H1 (cell line): Measurements from ENCODE around the gene RBMS1. TPM values are rescaled to one million over a fixed set of nuclear protein-coding genes. Genes with fewer than 3 reads are reported as not detected.

Experiments used
- CTBP2 ChIP-seq: IDR thresholded peaks from 2 replicates; pipeline ENCODE4 v1.7.0; 2011; ENCODE audit warnings: borderline replicate concordance, mild to moderate bottlenecking, moderate library complexity, mixed read lengths, low read length; ENCODE audit not compliant: insufficient read depth, insufficient read length
- RFX5 ChIP-seq: IDR thresholded peaks from 2 replicates; pipeline ENCODE4 v1.6.1; 2011; ENCODE audit warnings: low read depth, low read length, improper control_type of control experiment, borderline replicate concordance
- SP4 ChIP-seq: IDR thresholded peaks from 2 replicates; pipeline ENCODE4 v1.6.1; 2012; ENCODE audit warnings: low read length, inconsistent platforms
- SUZ12 ChIP-seq: fragments of 200-600 bp; sonication (generic); IDR thresholded peaks from 2 replicates; pipeline ENCODE4 v1.6.1; 2012; ENCODE audit warnings: mild to moderate bottlenecking, inconsistent platforms, low read length, moderate library complexity, mixed read lengths
- TBP ChIP-seq: IDR thresholded peaks from 2 replicates; pipeline ENCODE4 v1.6.1; 2011; ENCODE audit warnings: low read depth, low read length, improper control_type of control experiment
- polyA plus RNA-seq, 7 experiments: library from polyadenylated mRNA; depleted of rRNA in 3 of 7; stranded (reverse) in 5 of 7; unstranded in 2 of 7; fragments of >200 nt in 5 of 7; fragments of 200-250 nt in 2 of 7; gene quantifications; 1 replicate in 5 of 7; 2 replicates in 1 of 7; 4 replicates in 1 of 7; pipeline versions ENCODE4 v1.2.1 to v1.2.3, GENCODE V29; 2011 to 2013; ENCODE audit warnings: missing spikeins in 2 of 7, mixed read lengths in 2 of 7
- total RNA-seq: library from RNA; stranded (reverse); fragmentation: NEBNext Ultra II Directional; extraction: Animal tissue kit (Norgen Biotek cat#: 25700); gene quantifications from 2 replicates; pipeline ENCODE4 v1.2.1, GENCODE V29; 2021

Gene RBMS1
- total and polyA plus RNA-seq, 2 of the 8 experiments (the other 6 are each of a cell fraction or from before 2014, with no cell fraction given) = 53.7 to 60.0 TPM

GRCh38 chr2:160425434-160426151 lies 68.0 kb downstream of the RBMS1 start (continued):
- TF ChIP-seq SP4 (no peak), SUZ12 (no peak), RFX5 (no peak), CTBP2 (no peak), TBP (no peak)
